Left ventricle myocardium superior (tissue), 1 donor: Measurements from ENCODE around the gene ERLIN1. TPM values are rescaled to one million over a fixed set of nuclear protein-coding genes. Genes with fewer than 3 reads are reported as not detected.
A peak's percentile ranks its signal among the peaks of the same experiment; 100 is the strongest.

Experiments used
- ATAC-seq: fragments of 200-7000 bp; cut with Tn5 transposase; one replicate; pipeline ENCODE4 v1.9.1; 2020; ENCODE audit warnings: mild to moderate bottlenecking, moderate library complexity
- DNase-seq: peaks from one replicate; pipeline ENCODE4 v3.0.0-alpha.2; 2020
- intact Hi-C: fragments of 100-400 bp; cut with micrococcal nuclease; formaldehyde crosslinking; loops from one replicate; pipeline ENCODE4 v1.11.0; 2022
- total RNA-seq: library from RNA; stranded (reverse); fragmentation: NEBNext Ultra II Directional; extraction: Animal tissue kit (Norgen Biotek cat#: 25700); gene quantifications from one replicate; pipeline ENCODE4 v1.2.1, GENCODE V29; 2021
- donor health status: DM: no; HTN: yes; CAD: no; lungs with severe emphysema.

Gene ERLIN1
- total RNA-seq, 1 donor from 2014 or later: 7.8 TPM

- no peak for ATAC-seq
- intact Hi-C loops: no loop called here
- no peak for DNase-seq
Measured at GRCh38 chr10:100174699-100175677, 10.8 kb downstream of the ERLIN1 start.

GRCh38 chr10:100173035-100173434, 12.8 kb downstream of the ERLIN1 start:
- ATAC-seq (no peak), DNase-seq (no peak)
- intact Hi-C loops: no loop called here

- DNase-seq: no peak
- no peak for ATAC-seq
- intact Hi-C loops: no loop called here
Measured at GRCh38 chr10:100172349-100172748, 13.5 kb downstream of the ERLIN1 start.

- intact Hi-C loops: no loop called here
- ATAC-seq (no peak), DNase-seq (no peak)
Measured at GRCh38 chr10:100168313-100168643, 17.6 kb downstream of the ERLIN1 start.

GRCh38 chr10:100167553-100168312, 18.1 kb downstream of the ERLIN1 start:
- ATAC-seq (no peak), DNase-seq (no peak)
- intact Hi-C loops: no loop called here

- intact Hi-C loops: no loop called here
- no peak for DNase-seq
- no peak for ATAC-seq
Measured at GRCh38 chr10:100163704-100164621, 21.9 kb downstream of the ERLIN1 start.

- DNase-seq (no peak), ATAC-seq (no peak)
- intact Hi-C loops: no loop called here
Measured at GRCh38 chr10:100162696-100163095, 23.1 kb downstream of the ERLIN1 start.

- ATAC-seq (no peak), DNase-seq (no peak)
- intact Hi-C loops: no loop called here
Measured at GRCh38 chr10:100158044-100158805, 27.6 kb downstream of the ERLIN1 start.

- no peak for ATAC-seq
- intact Hi-C loops: no loop called here
- DNase-seq: no peak
Measured at GRCh38 chr10:100157156-100157555, 28.7 kb downstream of the ERLIN1 start.

GRCh38 chr10:100155936-100156335, 29.9 kb downstream of the ERLIN1 start:
- intact Hi-C loops: no loop called here
- ATAC-seq (no peak), DNase-seq (no peak)

- intact Hi-C loops: no loop called here
- no peak for DNase-seq
- ATAC-seq: no peak
Measured at GRCh38 chr10:100154666-100155065, 31.2 kb downstream of the ERLIN1 start.

- ATAC-seq: no peak
- intact Hi-C loops: no loop called here
- no peak for DNase-seq
Measured at GRCh38 chr10:100153239-100153825, 32.5 kb downstream of the ERLIN1 start.

GRCh38 chr10:100151723-100152300, 34.0 kb downstream of the ERLIN1 start:
- no peak for DNase-seq
- intact Hi-C loops: no loop called here

GRCh38 chr10:100148353-100149211, 37.2 kb downstream of the ERLIN1 start:
- intact Hi-C loops: no loop called here
- ATAC-seq (no peak), DNase-seq (no peak)

More at GRCh38 chr10:100151723-100152300, 34.0 kb downstream of the ERLIN1 start:
- no peak for ATAC-seq

- no peak for DNase-seq
- peak; percentile 34 for ATAC-seq
- intact Hi-C loops: no loop called here
Measured at GRCh38 chr10:100146875-100147650, 38.8 kb downstream of the ERLIN1 start.

GRCh38 chr10:100146398-100146797, 39.4 kb downstream of the ERLIN1 start:
- no peak for DNase-seq
- intact Hi-C loops: no loop called here
- ATAC-seq: no peak
